Measurements from ENCODE around the gene OTOS. TPM values are rescaled to one million over a fixed set of nuclear protein-coding genes. Genes with fewer than 3 reads are reported as not detected.

OTOS gene
- total RNA-seq, 1 donor from 2014 or later, result not detected

DNA sequence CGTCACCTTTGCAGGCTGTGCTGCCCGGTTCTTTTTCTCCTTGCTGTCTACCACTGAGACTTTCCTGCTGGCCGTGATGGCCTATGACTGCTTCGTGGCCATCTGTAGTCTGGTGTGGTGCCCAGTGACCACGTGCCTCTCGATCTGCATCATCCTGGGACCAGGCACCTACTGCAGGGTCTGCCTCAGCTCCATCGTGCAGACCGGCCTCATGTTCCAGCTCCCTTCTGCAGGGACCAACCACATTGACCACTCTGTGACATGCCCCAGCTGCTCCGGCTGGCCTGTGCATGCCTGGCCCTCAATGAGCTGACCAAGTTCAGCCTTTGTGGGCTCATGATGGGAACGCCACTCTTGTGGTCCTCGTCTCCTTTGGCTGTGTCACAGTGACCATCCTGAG is 31.1 kb downstream of the OTOS start:
- Histone ChIP-seq H3K9me3 (no peaks in the 10 kb centered on the region), H3K27ac (no peak overlapping the region), H3K27me3 (peaks cover 7% of the 10 kb centered on the region), H3K4me1 (no peaks in the 10 kb centered on the region), H3K36me3 (no peaks in the 10 kb centered on the region), H3K4me3 (no peak overlapping the region)
- intact Hi-C loops (cut with DNase I), result no loop called here
- ATAC-seq, result peak; percentile 16
- TF ChIP-seq, protein P1, sequence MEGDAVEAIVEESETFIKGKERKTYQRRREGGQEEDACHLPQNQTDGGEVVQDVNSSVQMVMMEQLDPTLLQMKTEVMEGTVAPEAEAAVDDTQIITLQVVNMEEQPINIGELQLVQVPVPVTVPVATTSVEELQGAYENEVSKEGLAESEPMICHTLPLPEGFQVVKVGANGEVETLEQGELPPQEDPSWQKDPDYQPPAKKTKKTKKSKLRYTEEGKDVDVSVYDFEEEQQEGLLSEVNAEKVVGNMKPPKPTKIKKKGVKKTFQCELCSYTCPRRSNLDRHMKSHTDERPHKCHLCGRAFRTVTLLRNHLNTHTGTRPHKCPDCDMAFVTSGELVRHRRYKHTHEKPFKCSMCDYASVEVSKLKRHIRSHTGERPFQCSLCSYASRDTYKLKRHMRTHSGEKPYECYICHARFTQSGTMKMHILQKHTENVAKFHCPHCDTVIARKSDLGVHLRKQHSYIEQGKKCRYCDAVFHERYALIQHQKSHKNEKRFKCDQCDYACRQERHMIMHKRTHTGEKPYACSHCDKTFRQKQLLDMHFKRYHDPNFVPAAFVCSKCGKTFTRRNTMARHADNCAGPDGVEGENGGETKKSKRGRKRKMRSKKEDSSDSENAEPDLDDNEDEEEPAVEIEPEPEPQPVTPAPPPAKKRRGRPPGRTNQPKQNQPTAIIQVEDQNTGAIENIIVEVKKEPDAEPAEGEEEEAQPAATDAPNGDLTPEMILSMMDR (IDR thresholded peaks at IDR 0.05), result no peak
- DNase-seq, result peak; percentile 46

DNA sequence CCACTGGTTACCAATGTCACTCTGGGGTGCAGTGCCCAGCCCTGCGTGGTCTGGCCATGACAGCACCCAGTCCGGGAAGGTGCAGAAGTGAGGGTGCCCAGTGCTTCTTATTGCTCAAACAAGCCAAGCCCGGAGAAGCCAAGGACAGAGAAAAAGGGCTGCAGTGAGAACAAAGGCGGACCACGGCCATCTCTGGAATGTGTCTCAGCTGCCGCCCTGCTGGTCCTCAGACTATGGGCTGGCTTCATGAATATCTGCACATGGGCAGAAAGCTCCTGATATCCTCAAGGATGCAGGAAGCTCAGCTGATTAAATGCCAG is 33.0 kb downstream of the OTOS start:
- Histone ChIP-seq H3K36me3 (no peaks in the 10 kb centered on the region), H3K4me3 (no peak overlapping the region), H3K27ac (no peak overlapping the region), H3K9me3 (no peaks in the 10 kb centered on the region), H3K27me3 (peaks cover 7% of the 10 kb centered on the region), H3K4me1 (no peaks in the 10 kb centered on the region)
- DNase-seq (no peak), ATAC-seq (no peak)
- intact Hi-C loops (cut with DNase I), result no loop called here
- TF ChIP-seq, protein P1 (IDR thresholded peaks at IDR 0.05), result no peak

DNA sequence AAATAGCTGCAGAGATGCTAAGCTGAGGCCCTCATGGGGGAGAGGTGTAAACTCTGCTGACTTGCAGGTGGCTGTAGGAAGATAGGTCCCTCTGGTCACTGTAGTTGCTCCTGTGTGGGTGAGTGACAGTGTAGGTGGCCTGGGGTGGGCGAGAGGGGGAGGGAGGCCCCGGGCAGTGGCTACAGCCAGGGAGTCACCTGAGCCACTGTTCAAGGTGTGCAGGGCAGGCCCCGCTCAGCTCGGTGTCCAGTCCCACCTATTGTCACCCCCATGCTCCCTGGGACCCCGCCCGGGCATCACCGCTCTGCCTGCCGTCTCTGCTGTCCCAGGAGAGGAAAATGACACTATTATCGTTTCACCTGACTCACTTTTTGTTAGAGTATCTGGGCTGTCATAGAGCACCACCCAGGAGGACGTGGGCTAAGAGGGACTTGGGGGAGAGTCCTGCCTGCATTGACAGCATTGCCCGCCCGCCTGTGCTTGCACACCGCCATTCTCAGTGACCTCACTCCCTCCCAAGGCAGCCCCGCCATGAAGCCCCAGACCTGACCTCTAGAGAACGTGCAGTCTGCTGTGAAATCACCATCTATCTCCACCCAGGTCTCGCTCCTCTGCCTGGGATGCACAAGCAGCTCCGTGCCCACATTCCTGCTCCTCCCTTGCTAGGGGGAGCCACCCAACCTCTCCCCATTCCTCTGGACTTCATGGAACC is 33.5 kb downstream of the OTOS start:
- H3K36me3 ChIP-seq, result no peaks in the 10 kb centered on the region
- ATAC-seq (no peak), DNase-seq (no peak)
- no peak overlapping the region for H3K4me3 ChIP-seq
- TF ChIP-seq, protein P1 (IDR thresholded peaks at IDR 0.05), result no peak
- no peaks in the 10 kb centered on the region for H3K9me3 ChIP-seq
- H3K27ac ChIP-seq, result no peak overlapping the region
- no peaks in the 10 kb centered on the region for H3K4me1 ChIP-seq
- intact Hi-C loops (cut with DNase I), result no loop called here
- peaks cover 7% of the 10 kb centered on the region for H3K27me3 ChIP-seq

DNA sequence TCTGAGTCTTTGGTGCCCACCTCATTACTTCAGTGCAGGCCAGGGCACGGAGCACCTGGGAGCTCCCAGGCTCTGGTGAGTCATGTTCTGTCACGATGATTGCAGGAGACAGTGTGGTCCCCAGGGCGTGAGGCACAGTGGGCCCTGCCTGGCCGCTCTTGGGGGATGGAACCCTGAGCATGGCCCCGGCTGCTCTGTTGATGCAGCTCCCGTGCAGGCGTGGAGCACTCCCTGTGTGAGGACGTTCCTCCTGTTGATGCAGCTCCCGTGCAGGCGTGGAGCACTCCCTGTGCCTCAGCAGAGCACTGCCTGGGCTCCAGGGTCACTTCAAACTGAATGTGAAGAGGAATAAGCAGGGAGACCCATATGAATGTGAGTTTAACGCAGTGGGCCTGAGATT is 34.5 kb downstream of the OTOS start:
- ATAC-seq, result no peak
- TF ChIP-seq, protein P1 (IDR thresholded peaks at IDR 0.05), result no peak
- Histone ChIP-seq H3K36me3 (no peaks in the 10 kb centered on the region), H3K4me1 (no peaks in the 10 kb centered on the region), H3K4me3 (no peak overlapping the region), H3K27me3 (peaks cover 7% of the 10 kb centered on the region), H3K27ac (no peak overlapping the region), H3K9me3 (no peaks in the 10 kb centered on the region)
- intact Hi-C loops (cut with DNase I), result no loop called here
- DNase-seq, result peak; percentile 48

DNA sequence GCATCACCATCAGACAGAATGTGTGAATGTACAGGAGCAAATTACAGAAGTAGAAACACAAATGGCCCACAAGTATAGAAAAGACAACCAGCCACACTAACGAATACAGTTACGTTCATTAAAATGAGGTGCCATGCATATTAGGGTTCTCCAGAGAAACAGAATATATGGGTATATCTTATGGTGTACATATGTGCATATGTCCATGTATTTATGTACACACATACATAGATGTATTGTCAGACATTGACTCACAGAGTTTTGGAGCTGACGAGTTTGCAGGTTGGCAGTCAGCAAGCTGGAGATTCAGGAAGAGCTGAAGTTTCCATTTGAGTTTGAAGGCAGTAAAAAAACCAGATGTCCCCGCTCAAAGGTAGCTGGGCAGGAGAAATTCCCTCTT is 37.3 kb downstream of the OTOS start:
- H3K27ac ChIP-seq, result no peak overlapping the region
- intact Hi-C loops (cut with DNase I), result no loop called here
- no peak for DNase-seq
- ATAC-seq, result no peak
- H3K4me1 ChIP-seq, result no peaks in the 10 kb centered on the region
- peaks cover 7% of the 10 kb centered on the region for H3K27me3 ChIP-seq
- H3K4me3 ChIP-seq, result no peak overlapping the region
- TF ChIP-seq, protein P1 (IDR thresholded peaks at IDR 0.05), result no peak
- no peaks in the 10 kb centered on the region for H3K9me3 ChIP-seq
- H3K36me3 ChIP-seq, result no peaks in the 10 kb centered on the region

DNA sequence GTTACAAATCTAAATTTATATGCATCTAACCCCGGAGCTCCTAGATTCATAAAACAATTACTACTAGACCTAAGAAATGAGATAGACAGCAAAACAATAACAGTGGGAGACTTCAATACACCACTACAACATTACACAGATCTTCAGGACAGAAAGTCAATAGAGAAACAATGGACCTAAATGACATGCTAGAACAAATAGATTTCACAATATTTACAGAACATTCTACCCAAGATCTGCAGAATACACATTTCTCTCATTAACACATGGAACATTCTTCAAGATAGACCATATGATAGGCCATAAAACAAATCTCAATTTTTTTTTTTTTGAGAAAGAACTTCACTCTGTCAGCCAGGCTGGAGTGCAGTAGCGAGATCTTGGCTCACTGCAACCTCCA is 42.1 kb downstream of the OTOS start:
- TF ChIP-seq, protein P1 (IDR thresholded peaks at IDR 0.05), result no peak
- Histone ChIP-seq H3K27ac (no peak overlapping the region), H3K4me1 (no peaks in the 10 kb centered on the region), H3K9me3 (no peaks in the 10 kb centered on the region), H3K4me3 (no peak overlapping the region), H3K27me3 (peaks cover 40% of the 10 kb centered on the region), H3K36me3 (no peaks in the 10 kb centered on the region)
- DNase-seq (no peak), ATAC-seq (no peak)
- intact Hi-C loops (cut with DNase I), result no loop called here
